NT2/D1 (cell line): Measurements from ENCODE around the gene PIPOX.

ENCODE experiments used
- YY1 ChIP-seq: IDR thresholded peaks from 2 replicates; pipeline ENCODE4 v1.6.1; 2011; ENCODE audit not compliant: insufficient read length, insufficient read depth
- ZNF274 ChIP-seq: IDR thresholded peaks from 2 replicates; pipeline ENCODE4 v1.6.1; 2011; ENCODE audit warnings: mild to moderate bottlenecking, low read depth, low read length

- TF ChIP-seq YY1 = no peak
- no peak for TF ChIP-seq ZNF274
Measured at GRCh38 chr17:29091606-29092289, 48.8 kb downstream of the PIPOX start.
